Tibial nerve (tissue), 4 donors: ENCODE measurements around the gene PRIM2.

ENCODE experiments used
- EP300 ChIP-seq, 2 donors: sonication (generic); formaldehyde crosslinking; IDR thresholded peaks; one replicate each; pipeline ENCODE4 v1.6.1; 2017; ENCODE audit warnings: antibody characterized with exemption in 2 of 2, mild to moderate bottlenecking in 1 of 2
- POLR2A ChIP-seq, 2 donors: fragments of 450-650 bp; IDR thresholded peaks; one replicate each; pipeline ENCODE4 v1.6.1; 2017; ENCODE audit warnings: antibody characterized with exemption in 2 of 2, mild to moderate bottlenecking in 2 of 2, moderate library complexity in 2 of 2
- TF ChIP-seq, protein P1 (sequence below), 5 experiments: fragments of 200-600 bp in 3 of 5; fragments of 450-650 bp in 2 of 5; sonication (generic) in 3 of 5; IDR thresholded peaks; one replicate each; pipeline ENCODE4 v1.5.1; 2016 to 2019; ENCODE audit warnings: antibody characterized with exemption in 5 of 5, mild to moderate bottlenecking in 3 of 5, moderate library complexity in 2 of 5

- TF ChIP-seq, protein P1, sequence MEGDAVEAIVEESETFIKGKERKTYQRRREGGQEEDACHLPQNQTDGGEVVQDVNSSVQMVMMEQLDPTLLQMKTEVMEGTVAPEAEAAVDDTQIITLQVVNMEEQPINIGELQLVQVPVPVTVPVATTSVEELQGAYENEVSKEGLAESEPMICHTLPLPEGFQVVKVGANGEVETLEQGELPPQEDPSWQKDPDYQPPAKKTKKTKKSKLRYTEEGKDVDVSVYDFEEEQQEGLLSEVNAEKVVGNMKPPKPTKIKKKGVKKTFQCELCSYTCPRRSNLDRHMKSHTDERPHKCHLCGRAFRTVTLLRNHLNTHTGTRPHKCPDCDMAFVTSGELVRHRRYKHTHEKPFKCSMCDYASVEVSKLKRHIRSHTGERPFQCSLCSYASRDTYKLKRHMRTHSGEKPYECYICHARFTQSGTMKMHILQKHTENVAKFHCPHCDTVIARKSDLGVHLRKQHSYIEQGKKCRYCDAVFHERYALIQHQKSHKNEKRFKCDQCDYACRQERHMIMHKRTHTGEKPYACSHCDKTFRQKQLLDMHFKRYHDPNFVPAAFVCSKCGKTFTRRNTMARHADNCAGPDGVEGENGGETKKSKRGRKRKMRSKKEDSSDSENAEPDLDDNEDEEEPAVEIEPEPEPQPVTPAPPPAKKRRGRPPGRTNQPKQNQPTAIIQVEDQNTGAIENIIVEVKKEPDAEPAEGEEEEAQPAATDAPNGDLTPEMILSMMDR (IDR thresholded peaks at IDR 0.05): no peak
- TF ChIP-seq POLR2A (IDR thresholded peaks at IDR 0.05) (no peak), EP300 (IDR thresholded peaks at IDR 0.05) (peak in 1 of 2 donors; percentile 74)
Observed at GRCh38 chr6:57303931-57304681, 13.3 kb upstream of the PRIM2 start.
